ENCODE results near the gene AACS.

- TF ChIP-seq CTCF (IDR thresholded peaks at IDR 0.05; ENCODE audit: poor library complexity) (no peak), EZH2 (IDR thresholded peaks at IDR 0.05; ENCODE audit: borderline replicate concordance) (no peak)
Measured at GRCh38 chr12:125175576-125175975, 110.3 kb downstream of the AACS start.

Data from hepatocyte (in vitro differentiated cells).